ENCODE data around the gene RASGRF1.

Gene RASGRF1

GRCh38 chr15:79090487-79091203, at the start of gene RASGRF1:
TSS of gene RASGRF1 (minus strand) at chr15:79090780. CDS start at chr15:79090498, 282 bp downstream.
- Mint-ChIP-seq H3K27me3 (peaks cover 79% of the 10 kb centered on the region), H3K9me3 (no peaks in the 10 kb centered on the region), H3K4me1 (ENCODE audit: low read depth) (peaks cover 9% of the 10 kb centered on the region), H3K27ac (no peak within 1 kb of the TSS), H3K4me3 (peak within 1 kb of the TSS; percentile 29), H3K36me3 (ENCODE audit: low read depth) (no peaks in the 10 kb centered on the region)
- DNase-seq, result no peak

- Mint-ChIP-seq H3K27ac (no peak overlapping the region), H3K36me3 (ENCODE audit: low read depth) (no peaks in the 10 kb centered on the region), H3K27me3 (peaks cover 57% of the 10 kb centered on the region), H3K4me3 (no peak overlapping the region), H3K4me1 (ENCODE audit: low read depth) (no peaks in the 10 kb centered on the region), H3K9me3 (no peaks in the 10 kb centered on the region)
- DNase-seq, result no peak
Measured at GRCh38 chr15:79136434-79137046, 46.0 kb upstream of the RASGRF1 start.

GRCh38 chr15:79133309-79133708, 42.7 kb upstream of the RASGRF1 start:
- Mint-ChIP-seq H3K27ac (no peak overlapping the region), H3K27me3 (peaks cover 57% of the 10 kb centered on the region), H3K36me3 (ENCODE audit: low read depth) (no peaks in the 10 kb centered on the region), H3K4me3 (no peak overlapping the region), H3K9me3 (no peaks in the 10 kb centered on the region), H3K4me1 (ENCODE audit: low read depth) (no peaks in the 10 kb centered on the region)
- no peak for DNase-seq

DNA sequence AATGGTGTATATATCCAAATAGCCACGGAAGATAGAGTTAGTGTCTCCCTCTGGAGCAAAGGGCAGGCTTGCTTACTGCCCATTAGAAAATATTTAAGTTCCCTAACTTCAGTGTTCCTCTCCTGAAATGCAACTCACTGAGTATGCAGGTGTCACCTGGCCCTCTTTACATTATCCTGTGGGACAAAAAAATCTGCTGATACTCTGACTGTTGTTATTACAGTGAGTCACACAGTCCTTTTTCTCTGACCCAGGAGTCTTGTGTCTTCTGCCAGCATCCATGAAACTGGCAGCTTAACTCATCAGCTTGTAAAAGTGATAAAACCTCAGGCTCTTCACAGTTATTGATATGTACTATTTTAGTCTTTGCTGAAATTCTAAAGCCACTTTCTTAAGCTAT, 42.2 kb upstream of the RASGRF1 start:
- no peak for DNase-seq
- no peak overlapping the region for H3K4me3 Mint-ChIP-seq
- H3K9me3 Mint-ChIP-seq, result no peaks in the 10 kb centered on the region
- H3K4me1 Mint-ChIP-seq (ENCODE audit: low read depth), result no peaks in the 10 kb centered on the region
- peaks cover 57% of the 10 kb centered on the region for H3K27me3 Mint-ChIP-seq
- H3K36me3 Mint-ChIP-seq (ENCODE audit: low read depth), result no peaks in the 10 kb centered on the region
- no peak overlapping the region for H3K27ac Mint-ChIP-seq

DNA sequence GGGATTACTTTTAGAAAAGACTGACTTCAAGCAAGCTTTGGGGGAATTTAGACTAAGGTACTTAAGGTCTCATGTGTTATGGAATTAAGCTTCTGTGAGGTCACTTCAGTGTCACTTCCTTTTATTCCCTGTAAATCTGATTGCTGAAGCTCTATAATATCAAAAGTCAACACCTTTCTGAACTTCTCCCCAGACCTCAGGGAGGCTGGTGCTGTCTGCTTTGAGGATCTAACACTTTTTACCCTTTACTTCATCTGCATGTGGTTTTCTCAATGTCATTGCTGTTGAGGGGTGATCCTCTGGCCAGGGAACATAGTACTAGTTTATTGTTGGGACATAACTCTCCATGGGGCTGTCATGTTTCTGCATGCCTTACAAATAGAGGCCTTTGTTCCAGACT, 41.8 kb upstream of the RASGRF1 start:
- no peaks in the 10 kb centered on the region for H3K36me3 Mint-ChIP-seq (ENCODE audit: low read depth)
- no peak overlapping the region for H3K4me3 Mint-ChIP-seq
- H3K27ac Mint-ChIP-seq, result no peak overlapping the region
- peaks cover 57% of the 10 kb centered on the region for H3K27me3 Mint-ChIP-seq
- H3K4me1 Mint-ChIP-seq (ENCODE audit: low read depth), result no peaks in the 10 kb centered on the region
- H3K9me3 Mint-ChIP-seq, result no peaks in the 10 kb centered on the region
- DNase-seq, result no peak

DNA sequence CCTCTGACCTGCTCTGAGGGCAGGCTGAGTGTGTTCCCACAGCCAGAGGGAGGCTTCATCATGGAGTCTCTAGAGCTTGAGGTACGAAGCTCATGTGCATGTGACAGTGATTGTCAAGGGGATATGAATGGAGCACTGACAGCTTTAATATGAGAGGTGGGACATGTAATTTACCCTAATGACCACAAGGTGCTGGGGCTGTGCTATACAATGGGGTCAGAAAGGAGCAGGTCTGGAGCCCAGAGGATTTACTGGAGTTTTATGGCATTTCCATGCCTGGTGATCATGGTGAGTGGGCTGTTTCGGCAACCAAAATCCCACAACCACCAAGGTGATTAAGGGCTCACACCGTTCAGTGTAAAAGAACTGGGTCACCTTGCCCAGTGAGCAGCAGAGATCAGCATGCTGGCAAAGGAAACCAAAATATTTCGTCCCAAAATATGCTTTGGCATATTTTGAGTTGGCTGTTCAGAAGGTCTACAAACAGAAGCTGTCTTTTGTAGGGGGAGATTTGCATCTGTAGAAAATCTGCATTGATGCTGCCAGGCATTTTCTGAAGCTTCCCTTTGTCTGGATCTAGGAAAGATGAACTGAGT, 40.1 kb upstream of the RASGRF1 start:
- H3K4me3 Mint-ChIP-seq, result no peak overlapping the region
- no peaks in the 10 kb centered on the region for H3K36me3 Mint-ChIP-seq (ENCODE audit: low read depth)
- DNase-seq, result no peak
- H3K4me1 Mint-ChIP-seq (ENCODE audit: low read depth), result no peaks in the 10 kb centered on the region
- no peaks in the 10 kb centered on the region for H3K9me3 Mint-ChIP-seq
- no peak overlapping the region for H3K27ac Mint-ChIP-seq
- H3K27me3 Mint-ChIP-seq, result peaks cover 54% of the 10 kb centered on the region

DNA sequence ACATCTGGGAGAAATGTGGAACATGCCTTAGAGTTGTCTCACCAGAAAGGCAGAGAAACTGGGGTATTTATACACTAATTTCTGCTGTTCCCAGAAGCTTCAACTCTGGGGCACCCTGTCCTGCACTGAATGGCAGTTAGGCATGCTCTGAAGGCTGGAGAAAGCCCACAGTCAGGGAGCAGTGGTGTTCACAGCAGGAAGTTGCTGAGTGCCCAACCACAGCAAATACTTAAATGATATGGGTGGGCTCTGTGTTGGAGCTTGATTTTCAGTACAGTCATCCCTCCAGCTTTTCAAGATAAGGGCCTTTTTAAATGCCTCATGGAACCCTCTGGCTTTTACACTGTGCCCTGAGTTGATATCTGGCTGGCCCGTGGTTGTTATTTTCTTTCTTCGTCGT, 38.7 kb upstream of the RASGRF1 start:
- no peak overlapping the region for H3K4me3 Mint-ChIP-seq
- peaks cover 47% of the 10 kb centered on the region for H3K27me3 Mint-ChIP-seq
- no peak for DNase-seq
- no peaks in the 10 kb centered on the region for H3K9me3 Mint-ChIP-seq
- H3K27ac Mint-ChIP-seq, result no peak overlapping the region
- no peaks in the 10 kb centered on the region for H3K4me1 Mint-ChIP-seq (ENCODE audit: low read depth)
- no peaks in the 10 kb centered on the region for H3K36me3 Mint-ChIP-seq (ENCODE audit: low read depth)

- Mint-ChIP-seq H3K4me1 (ENCODE audit: low read depth) (no peaks in the 10 kb centered on the region), H3K27me3 (peaks cover 44% of the 10 kb centered on the region), H3K4me3 (no peak overlapping the region), H3K9me3 (no peaks in the 10 kb centered on the region), H3K27ac (no peak overlapping the region), H3K36me3 (ENCODE audit: low read depth) (no peaks in the 10 kb centered on the region)
- DNase-seq, result no peak
Measured at GRCh38 chr15:79128556-79128955, 38.0 kb upstream of the RASGRF1 start.

DNA sequence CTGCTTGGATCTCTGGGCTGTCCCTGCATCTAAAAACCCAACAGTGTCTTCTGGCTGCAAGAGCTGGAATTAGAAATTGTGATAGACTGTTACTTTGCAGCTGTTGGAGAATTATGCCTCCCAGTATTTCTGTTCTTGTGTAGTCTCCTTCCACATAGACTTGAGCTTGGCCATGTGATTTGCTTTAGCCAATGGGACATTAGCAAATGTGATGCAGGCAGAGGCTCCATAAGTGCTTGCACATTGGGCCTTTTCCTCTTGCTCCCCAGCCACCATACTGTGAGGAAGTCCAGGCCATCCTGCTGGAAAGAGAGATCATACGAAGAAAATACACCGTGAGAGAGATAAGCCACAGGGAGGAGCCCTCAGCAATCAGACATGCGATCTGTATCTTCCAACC, 33.8 kb upstream of the RASGRF1 start:
- H3K36me3 Mint-ChIP-seq (ENCODE audit: low read depth), result no peaks in the 10 kb centered on the region
- H3K9me3 Mint-ChIP-seq, result no peaks in the 10 kb centered on the region
- no peak overlapping the region for H3K27ac Mint-ChIP-seq
- no peak overlapping the region for H3K4me3 Mint-ChIP-seq
- no peaks in the 10 kb centered on the region for H3K4me1 Mint-ChIP-seq (ENCODE audit: low read depth)
- peaks cover 20% of the 10 kb centered on the region for H3K27me3 Mint-ChIP-seq
- no peak for DNase-seq

DNA sequence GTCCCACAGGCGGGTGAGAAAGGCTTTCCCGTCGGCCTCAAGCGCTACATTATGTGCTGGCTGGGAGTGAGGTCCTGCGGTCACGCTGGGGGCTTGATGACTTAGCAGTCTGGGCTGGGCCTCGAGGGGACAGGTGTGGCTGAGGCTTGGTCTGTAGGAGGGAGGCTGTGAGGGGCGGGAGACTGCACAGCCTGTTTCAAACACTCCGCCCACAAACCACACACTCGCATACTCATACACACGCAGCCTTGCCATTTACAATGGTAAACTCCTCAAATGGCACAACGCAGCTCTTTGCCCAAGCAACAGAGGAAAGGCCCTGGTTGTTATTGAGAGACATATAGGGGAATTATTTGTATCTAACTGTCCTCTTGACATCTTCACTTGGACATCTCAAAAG, 32.4 kb upstream of the RASGRF1 start:
- H3K4me3 Mint-ChIP-seq, result no peak overlapping the region
- DNase-seq, result no peak
- H3K27me3 Mint-ChIP-seq, result peaks cover 18% of the 10 kb centered on the region
- no peak overlapping the region for H3K27ac Mint-ChIP-seq
- no peaks in the 10 kb centered on the region for H3K36me3 Mint-ChIP-seq (ENCODE audit: low read depth)
- H3K9me3 Mint-ChIP-seq, result no peaks in the 10 kb centered on the region
- H3K4me1 Mint-ChIP-seq (ENCODE audit: low read depth), result no peaks in the 10 kb centered on the region

- Mint-ChIP-seq H3K36me3 (ENCODE audit: low read depth) (no peaks in the 10 kb centered on the region), H3K9me3 (no peaks in the 10 kb centered on the region), H3K27ac (no peak overlapping the region), H3K4me1 (ENCODE audit: low read depth) (no peaks in the 10 kb centered on the region), H3K27me3 (peaks cover 18% of the 10 kb centered on the region), H3K4me3 (no peak overlapping the region)
- no peak for DNase-seq
Measured at GRCh38 chr15:79122391-79122790, 31.8 kb upstream of the RASGRF1 start.

DNA sequence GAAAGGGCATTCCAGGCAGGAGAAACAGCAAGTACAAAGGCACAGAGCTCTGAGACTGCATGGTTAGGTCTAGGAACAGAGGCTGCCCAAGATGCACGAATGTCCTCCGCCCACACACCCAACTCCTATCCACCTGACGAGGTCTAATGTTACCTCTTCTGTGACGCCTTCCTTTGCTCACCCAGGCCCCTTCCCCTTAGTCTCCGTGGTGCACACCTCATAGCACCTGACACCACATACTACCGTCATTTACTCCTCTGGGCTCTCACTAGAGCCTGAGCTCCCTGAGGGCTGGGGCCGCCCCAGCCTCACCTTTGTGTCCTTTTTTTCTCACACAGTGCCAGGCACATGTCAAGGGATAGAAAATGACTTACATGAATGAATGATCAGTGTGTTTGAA, 31.0 kb upstream of the RASGRF1 start:
- DNase-seq, result no peak
- H3K4me1 Mint-ChIP-seq (ENCODE audit: low read depth), result no peaks in the 10 kb centered on the region
- H3K27ac Mint-ChIP-seq, result no peak overlapping the region
- H3K36me3 Mint-ChIP-seq (ENCODE audit: low read depth), result no peaks in the 10 kb centered on the region
- H3K4me3 Mint-ChIP-seq, result no peak overlapping the region
- H3K27me3 Mint-ChIP-seq, result peaks cover 20% of the 10 kb centered on the region
- H3K9me3 Mint-ChIP-seq, result no peaks in the 10 kb centered on the region

GRCh38 chr15:79117442-79118204, 27.0 kb upstream of the RASGRF1 start:
- no peak overlapping the region for H3K27ac Mint-ChIP-seq
- H3K27me3 Mint-ChIP-seq, result peaks cover 26% of the 10 kb centered on the region
- no peak overlapping the region for H3K4me3 Mint-ChIP-seq
- H3K36me3 Mint-ChIP-seq (ENCODE audit: low read depth), result no peaks in the 10 kb centered on the region
- H3K9me3 Mint-ChIP-seq, result no peaks in the 10 kb centered on the region
- no peak for DNase-seq
- no peaks in the 10 kb centered on the region for H3K4me1 Mint-ChIP-seq (ENCODE audit: low read depth)

DNA sequence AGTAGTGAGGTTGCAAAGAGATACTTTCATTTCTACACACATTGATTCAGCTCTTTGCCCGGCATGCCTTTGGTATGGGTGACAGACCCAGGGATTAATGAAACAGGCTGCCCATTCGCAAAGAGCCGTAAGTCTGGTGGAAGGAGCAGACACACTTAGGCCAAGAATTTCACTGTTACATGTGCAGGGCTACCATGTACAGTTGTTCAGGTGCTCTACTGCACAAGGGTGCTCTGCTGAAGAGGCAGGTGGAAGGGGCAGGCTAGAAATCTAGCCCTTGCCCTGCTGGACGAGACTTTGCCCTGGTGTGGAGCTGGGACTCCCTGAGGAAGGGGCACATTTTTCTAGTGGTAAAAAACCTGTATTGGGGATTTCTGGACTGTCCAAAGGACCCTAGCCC, 26.2 kb upstream of the RASGRF1 start:
- no peak for DNase-seq
- Mint-ChIP-seq H3K4me3 (no peak overlapping the region), H3K27ac (no peak overlapping the region), H3K27me3 (peaks cover 30% of the 10 kb centered on the region), H3K4me1 (ENCODE audit: low read depth) (no peaks in the 10 kb centered on the region), H3K9me3 (no peaks in the 10 kb centered on the region), H3K36me3 (ENCODE audit: low read depth) (no peaks in the 10 kb centered on the region)

Measured in activated T-cell treated with anti-CD3 and anti-CD28 coated beads, Interleukin-2, amount 50 U/mL, for 24 hours (primary cell).